Stimulated activated CD8-positive, alpha-beta memory T cell treated with anti-CD3 and anti-CD28 coated beads, Interleukin-7, amount 100 ng/mL, for 1 hour (primary cell): ENCODE measurements around the gene GOLGA6L10.
"Not testable (repeated sequence)": the region's sequence is repeated elsewhere in the genome, so short reads cannot be mapped to it uniquely, and the experiment has no call there.

Experiments
- DNase-seq, 2 donors: peaks; one replicate each; pipeline ENCODE4 v3.0.0-alpha.2; 2020; ENCODE audit warnings: low read depth in 2 of 2

Gene GOLGA6L10

DNA sequence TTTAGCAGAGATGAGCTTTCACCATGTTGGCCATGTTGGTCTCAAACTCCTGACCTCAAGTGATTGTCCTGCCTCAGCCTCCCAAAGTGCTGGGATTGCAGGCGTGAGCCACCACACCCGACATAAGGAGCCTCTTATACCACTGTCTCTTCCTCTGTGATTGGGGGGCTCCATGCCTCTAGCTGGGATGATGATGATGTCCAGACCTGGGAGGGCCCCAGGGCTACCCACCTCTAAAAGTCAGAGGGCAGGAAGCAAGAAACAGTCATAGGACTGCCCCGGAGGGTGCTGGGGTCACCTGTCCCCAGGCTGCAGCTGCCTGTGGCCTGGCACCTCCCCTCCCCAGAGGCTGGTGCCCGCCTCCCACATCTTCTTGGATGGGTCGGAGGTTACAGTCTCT is 5.4 kb downstream of the GOLGA6L10 start:
- DNase-seq, result not testable (repeated sequence)

DNA sequence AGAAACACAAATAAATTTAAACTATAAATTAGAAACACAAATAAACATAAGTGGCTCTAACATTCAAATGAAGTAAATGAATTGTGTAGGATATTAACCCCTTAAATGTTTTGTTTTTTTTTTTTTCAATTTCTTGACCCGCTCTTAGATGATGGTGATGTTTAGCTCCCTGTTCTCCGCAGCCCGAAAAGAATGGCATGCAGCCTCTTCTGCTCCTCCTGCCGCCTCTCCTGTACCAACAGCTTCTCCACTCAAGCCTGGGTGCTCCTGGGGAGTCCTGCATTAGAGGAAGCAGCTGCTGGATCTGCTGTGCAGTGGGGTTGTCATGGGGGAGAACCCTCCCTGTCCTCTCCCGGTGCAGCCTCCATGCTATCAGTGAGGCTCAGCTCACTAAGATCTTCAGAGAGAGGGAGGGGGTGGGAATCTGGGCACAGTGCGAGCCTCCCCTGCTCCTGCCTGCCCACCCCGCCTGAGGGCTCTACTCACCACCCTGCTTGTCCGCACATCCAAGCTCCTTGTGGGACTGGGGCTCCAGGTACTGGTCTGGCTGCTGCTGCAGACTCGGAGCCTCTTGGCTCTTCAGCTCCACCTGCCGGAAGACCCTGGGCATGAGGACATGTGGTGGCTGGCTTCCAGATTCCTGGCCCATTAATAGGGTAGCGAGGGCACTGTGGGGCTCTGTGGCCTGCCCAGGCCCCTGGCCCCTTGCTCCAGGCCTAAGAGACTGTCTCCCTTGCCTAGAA is 6.5 kb downstream of the GOLGA6L10 start:
- peak in 1 of 2 donors; percentile 13 for DNase-seq

DNA sequence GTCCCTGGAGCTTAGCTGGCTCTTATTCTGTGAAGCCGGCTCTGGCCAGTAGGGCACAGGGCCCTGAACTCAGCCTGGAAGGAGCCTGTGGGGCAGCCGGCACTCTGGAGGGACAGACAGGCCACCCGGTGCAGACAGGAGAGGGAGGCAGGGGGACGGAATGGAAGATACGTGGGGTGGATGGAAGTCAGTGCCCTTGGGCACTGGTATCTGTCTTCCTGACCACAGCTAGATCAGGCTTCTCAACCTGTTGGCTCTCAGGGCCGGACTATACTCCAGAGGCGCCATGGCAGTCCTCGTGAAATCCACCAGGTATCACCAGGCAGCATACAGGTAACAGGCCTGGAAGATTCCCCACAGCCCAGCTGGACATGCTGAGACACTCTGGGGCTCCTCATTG is 10.7 kb downstream of the GOLGA6L10 start:
- not testable (repeated sequence) for DNase-seq

DNA sequence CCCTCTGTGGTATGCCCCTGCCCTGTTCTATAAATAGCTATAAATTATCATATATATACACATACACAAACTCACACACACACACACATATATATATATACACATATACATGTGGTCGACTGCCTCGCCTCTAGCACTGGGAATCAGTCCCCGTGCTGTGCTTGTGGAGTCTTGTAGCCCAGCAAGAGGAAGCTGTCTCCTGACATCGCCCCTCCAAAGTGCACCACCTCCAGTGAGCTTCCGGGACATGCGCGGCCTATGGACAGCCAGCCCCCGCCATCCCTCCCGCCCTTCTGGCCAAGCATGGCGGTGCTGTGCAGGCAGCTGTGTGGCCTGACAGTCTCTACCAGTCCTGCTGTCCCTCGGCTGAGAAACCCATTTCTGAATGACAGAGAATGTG is 11.2 kb downstream of the GOLGA6L10 start:
- not testable (repeated sequence) for DNase-seq

DNA sequence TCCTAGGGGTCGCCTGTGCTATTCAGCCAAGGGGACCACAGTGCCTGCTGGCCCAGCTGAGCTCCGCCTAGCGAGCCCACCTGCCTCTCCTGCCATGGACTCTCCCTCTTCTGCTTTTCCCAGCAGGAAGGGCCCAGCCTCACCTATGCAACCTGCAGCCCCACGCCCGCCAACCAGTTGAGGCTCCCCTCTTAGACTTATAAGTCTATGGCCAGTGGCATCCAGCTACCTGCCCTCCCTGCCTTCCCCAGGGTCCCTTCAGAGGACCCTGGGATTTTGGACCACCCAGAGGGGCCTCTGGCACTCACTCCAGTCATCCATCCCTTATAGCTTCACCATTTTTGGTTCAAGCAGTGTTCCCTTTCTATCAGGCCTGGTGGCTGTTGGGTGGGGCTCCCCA is 12.2 kb downstream of the GOLGA6L10 start:
- DNase-seq, result not testable (repeated sequence)

DNA sequence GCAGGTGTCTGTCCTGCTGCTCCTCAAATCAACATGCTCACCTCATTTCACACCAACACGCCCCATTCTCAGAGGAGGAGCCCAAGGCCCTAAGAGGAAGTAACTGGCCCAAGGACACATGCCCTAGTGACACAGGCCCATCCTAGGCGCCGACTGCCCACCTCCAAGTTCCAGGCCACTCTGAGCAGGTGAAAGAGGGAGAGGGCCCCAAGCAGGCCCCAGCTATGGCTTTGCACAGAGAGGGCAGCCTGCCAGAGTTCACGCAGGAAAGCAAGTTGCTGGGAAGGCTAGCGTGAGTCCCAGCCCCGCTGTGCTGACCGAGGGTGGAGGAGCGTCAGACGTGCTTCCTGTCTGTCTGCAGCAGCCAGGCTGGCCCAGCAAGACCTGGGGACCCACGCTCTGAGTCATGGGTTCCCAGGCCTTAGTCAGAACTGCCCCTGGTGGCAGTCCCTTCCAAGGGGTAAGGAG is 13.1 kb downstream of the GOLGA6L10 start:
- DNase-seq, result not testable (repeated sequence)

DNA sequence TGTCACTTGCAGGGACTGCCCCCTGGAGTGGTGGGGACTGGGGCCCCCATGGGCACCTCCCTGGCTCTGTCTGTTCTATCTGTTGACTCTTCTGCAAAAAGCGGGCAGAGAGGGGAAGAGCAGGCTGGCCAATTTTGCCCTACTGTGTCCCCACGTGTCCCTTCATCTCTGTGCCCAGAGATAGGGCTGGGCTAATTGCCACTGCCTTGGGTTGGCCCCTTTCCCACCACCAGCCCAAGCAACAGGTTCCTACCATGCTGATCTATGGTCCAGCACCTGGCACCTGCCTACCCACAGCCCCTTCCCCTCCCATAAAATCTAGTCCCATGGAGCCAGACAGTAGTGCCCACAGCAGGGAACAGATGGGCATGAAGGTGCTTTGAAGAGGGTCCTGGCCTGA is 14.3 kb downstream of the GOLGA6L10 start:
- not testable (repeated sequence) for DNase-seq

DNA sequence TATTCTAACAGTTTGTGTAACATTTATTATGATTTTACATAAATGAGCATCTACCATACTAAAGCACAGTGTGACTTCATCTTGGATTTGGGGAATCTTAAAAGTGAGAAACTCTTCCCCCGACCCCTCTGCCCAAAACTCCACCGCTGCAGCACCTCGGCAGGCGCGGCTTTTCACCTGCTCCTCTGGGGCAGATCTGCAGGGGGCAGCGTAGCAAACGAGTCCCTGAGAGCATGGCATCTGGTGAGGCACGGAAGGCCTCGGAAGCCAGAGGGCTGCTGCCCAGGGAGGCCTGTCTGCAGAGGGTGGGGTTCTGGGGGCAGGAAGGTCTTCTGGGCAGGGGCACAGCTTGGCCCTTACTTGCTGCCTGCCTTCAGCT is 14.7 kb downstream of the GOLGA6L10 start:
- not testable (repeated sequence) for DNase-seq

DNA sequence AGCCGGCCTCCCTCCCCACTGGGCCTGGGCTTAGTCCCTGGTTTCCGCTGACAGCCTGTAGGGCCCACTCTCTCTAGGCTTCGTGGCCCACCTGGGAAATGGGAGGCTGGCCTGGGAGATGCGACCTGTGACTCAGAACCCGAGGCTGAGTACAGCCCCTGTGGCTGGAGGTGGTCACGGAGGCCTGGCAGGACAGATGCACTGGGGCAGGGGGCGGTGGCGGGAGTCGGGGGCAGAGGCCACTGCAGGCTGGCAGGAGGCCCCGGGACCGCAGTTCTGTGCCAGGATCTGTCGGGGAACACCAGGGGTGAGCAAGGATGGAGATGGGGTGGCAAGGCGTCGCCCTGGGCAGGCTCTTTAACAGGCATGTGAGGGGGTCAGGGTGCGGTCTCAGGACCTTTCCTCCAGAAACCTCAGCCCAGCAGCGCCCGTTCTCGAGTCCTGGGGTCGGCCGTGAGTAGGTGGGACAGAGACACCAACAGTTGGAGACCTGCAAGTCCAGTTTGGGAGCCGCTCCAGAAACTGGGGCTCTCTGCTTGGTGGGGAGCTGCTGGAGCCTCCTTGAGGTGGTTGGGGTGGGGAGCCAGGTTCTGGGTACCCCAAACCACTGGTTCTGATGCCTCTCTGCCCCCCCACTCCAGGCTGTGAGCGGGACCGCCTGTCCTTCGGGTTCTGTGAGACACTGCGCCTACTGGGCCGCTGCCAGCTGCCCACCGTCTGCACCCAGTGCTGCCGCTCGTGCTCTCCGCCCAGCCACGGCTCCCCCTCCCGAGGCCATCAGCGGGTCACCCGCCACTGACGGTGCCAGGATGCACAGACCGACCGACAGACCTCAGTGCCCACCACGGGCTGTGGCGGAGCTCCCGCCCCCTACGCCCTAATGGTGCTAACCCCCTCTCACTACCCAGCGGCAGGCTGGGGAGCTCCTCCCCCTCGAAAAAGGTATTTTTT is 15.4 kb downstream of the GOLGA6L10 start:
- DNase-seq, result not testable (repeated sequence)

DNA sequence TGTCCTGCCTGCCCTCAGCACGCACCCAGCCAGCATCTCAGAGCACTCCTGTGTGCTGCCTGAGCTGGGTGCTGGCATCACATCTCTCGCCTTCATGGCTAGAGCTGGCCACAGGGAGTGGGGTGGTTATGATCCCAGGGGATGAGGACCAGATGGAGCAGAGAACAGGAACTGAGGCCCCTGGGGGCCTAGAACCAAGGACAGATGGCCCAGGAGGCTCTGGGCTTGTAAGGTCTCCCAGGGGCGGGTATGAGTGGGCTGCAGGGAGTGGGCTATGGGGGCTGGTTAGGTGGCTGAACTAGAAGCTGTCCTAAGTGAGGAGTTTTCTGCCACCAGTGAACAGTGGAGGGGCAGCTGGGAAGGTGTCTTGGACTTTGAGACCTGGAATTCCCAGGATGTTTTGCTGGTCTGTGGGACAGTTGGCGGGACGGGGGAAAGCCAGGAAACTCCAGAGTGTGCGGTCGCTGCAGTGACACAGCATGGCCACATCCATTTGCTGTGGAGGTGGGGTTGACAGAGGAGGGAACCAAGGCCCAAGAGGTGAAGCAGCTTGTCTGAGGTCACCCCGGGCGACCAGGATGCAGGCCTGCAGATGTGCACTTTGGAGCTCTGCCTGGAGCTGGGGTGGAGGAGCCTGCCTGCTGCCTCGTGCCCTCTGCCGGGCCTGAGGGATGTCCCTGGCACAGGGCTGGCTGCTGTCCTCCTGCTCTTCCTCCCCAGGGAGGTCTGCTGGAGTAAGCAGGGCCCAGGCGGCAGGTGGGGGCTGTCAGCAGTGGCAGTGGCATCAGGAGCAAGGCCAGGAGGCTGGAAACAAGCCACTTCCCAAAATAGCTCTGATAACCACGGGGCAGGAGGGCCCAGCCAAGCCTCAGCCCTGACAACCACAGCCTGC is 16.3 kb downstream of the GOLGA6L10 start:
- DNase-seq, result not testable (repeated sequence)

DNA sequence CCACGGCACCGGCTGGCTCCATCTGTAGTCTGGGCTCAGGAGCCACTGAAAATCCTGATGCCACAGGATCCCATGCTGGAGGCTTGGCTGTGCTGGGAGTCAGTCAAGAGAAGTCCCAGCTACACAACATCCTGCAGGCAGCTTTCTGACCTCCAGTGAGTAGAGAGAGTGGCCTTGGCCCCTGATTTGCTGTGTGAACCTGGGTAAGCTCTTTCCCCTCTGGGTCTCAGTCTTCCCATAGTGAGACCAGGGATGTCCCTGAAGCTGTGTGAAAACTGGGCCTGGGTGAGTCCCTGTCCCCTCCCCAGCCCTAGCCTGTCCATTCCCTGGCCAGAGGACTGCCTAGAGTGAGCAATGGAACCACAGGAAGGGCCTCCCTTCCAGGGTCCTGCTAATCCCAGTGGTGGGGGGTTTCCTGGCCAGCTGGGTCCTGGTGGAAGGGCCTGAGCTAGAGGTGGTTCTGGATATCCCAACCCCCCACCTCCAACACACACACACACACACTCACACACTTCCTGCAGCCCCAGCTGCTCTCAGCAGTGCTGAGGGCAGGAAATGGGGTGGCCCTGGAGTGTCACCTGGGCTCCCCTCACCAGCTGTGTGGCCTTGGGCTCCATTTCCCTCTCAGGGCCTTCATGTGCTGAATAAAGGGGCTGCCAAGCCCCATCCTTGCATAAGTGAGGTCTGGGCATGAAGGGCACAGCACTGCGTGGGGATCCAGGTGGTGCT is 17.5 kb downstream of the GOLGA6L10 start:
- DNase-seq, result not testable (repeated sequence)

DNA sequence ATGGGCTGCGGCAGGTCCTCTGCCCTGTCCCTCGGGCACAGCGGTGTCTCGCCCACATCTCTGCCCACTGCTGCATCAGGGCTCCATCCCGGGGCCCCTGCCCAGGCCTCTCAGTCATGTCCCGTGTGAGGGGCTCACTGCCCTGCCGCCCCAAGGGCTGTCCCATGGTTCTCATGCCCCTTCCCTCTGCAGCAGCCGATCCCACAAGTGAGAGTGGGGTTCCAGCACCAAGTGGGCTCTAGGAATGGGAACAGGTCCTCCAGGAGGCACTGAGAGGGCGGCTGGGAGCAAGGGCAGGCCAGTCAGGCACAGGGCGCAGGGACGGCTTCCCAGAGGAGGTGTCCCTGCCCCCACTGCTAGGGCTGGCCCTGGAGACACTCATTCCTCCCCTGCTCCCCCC is 18.4 kb downstream of the GOLGA6L10 start:
- DNase-seq, result not testable (repeated sequence)

DNA sequence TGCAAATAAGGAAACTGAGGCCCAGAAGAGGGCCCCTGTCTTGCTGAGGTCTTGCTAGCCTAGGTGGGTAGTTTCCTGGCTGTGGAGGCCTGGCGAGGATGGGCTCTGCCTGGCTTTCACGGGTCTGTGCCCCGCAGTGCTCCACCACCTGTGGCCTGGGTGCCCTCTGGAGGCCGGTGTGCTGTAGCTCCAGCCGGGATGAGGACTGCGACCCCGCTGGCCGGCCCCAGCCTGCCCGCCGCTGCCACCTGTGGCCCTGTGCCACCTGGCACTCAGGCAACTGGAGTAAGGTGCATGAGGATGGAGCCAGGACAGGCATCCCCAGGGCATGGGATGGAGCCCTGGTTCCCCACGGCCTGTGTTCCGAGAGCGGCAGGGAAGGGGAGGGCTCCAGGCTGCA is 20.2 kb downstream of the GOLGA6L10 start:
- DNase-seq, result not testable (repeated sequence)

DNA sequence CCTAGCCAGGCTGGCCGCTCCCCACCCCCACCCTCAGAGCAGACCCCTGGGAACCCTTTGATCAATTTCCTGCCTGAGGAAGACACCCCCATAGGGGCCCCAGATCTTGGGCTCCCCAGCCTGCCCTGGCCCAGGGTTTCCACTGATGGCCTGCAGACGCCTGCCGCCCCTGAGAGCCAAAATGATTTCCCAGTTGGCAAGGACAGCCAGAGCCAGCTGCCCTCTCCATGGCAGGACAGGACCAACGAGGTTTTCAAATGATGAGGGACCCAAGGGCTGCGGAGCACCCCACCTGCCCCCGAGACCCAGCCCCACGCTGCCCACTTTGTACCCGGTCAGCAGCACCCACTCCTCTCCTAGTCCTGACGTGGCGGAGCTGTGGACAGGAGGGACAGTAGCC is 21.9 kb downstream of the GOLGA6L10 start:
- DNase-seq, result not testable (repeated sequence)

DNA sequence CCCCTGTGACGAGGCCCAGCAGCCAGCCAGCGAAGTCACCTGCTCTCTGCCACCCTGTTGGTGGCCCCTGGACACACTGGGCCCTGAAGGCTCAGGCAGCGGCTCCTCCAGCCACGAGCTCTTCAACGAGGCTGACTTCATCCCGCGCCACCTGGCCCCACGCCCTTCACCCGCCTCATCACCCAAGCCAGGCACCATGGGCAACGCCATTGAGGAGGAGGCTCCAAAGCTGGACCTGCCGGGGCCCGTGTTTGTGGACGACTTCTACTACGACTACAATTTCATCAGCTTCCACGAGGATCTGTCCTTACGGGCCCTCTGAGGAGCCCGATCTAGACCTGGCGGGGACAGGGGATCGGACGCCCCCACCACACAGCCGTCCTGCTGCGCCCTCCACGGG is 22.4 kb downstream of the GOLGA6L10 start:
- not testable (repeated sequence) for DNase-seq

DNA sequence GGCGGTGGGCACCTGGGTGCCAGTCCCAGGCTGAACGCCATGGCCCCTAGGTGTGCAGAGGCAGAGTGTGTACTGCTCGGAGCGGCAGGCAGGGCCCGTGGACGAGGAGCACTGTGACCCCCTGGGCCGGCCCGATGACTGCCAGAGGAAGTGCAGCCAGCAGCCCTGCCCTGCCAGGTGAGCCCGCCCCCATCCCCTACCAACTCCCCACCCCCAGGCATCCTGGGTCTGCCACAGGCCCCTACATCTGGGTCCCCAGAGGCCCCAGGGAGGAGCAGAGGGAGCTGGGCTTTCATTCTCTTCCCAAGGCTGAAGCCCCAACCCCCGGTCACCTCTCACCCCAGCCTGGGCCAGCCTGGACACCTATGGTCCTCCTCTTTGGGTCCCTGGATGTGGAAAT is 23.6 kb downstream of the GOLGA6L10 start:
- not testable (repeated sequence) for DNase-seq

DNA sequence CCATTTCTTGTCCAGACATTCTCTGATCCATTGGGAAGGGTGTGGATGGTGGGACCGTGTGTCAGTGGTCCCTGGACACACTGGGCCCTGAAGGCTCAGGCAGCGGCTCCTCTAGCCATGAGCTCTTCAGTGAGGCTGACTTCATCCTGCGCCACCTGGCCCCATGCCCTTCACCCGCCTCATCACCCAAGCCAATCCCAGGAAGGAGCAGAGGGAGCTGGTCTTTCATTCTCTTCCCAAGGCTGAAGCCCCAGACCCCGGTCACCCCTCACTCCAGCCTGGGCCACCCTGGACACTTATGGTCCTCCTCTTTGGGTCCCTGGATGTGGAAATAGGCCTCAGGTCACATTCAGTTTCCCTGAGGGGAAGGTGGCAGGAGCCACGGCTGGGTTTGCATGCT is 24.4 kb downstream of the GOLGA6L10 start:
- not testable (repeated sequence) for DNase-seq

DNA sequence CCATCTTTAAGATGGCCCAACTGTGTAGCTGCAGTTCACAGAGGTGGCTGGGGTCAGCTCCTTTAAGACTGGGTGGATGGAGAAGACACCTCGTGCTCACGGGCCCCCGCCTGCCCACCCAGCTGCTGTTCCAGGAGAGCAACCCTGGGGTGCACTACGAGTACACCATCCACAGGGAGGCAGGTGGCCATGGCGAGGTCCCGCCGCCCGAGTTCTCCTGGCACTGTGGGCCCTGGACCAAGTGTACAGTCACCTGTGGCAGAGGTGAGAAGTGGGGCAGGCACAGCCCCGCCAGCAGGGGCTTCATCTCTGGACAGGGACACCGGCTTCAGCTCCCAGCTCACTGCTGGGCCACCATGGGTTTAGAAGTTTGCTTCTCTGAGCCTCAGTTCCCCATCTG is 26.8 kb downstream of the GOLGA6L10 start:
- not testable (repeated sequence) for DNase-seq

DNA sequence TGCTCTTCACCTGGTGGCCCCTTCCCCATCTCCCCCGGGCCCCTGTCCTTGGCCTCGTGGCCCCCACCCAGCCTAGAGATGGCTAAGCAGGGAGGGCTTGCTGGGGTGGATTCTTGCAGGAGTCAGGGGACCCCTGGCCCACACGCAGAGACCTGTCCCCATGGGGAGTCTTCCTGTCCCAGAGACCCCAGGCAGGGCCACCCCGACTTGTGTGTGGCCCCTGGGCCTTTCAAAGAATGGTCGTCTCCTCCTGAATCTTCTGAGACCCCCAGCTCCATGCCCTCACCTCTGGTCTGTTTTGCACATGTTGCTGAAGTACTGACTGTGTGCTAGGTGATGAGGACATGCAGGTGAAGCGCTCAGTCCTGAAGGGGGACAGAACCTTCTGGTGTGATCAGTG is 28.4 kb downstream of the GOLGA6L10 start:
- DNase-seq, result not testable (repeated sequence)

DNA sequence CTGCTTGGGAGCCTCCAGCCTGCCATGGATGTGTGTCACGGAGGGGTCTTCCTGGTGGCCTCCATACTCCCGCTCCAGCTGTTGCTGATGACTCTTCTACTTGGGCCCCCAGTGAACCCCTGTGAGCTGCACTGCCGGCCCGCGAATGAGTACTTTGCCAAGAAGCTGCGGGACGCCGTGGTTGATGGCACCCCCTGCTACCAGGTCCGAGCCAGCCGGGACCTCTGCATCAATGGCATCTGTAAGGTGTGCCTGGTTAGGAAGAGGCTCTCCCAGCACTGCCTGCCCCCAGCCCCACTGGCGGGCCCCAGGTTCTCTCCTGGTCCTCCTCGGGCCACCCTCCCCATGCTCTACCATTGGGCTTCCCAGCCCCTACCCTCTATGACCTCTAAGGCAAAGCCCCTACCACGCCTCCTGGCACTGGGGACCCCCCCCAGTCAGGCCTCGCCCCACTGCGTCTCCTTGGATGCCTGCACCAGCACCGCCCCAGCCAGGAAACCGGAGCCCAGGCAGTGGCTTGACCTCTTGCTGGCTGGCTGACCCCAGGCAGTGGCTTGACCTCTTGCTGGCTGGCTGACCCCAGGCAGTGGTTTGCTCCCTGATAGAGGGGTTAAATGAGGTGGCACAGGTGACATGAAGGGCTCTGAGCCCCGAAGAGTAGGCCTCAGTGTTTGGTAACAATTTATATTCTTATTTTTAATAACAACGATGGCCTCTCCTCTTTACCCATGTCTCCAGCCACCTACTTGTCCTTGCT is 29.6 kb downstream of the GOLGA6L10 start:
- DNase-seq, result not testable (repeated sequence)
